ENCODE results near the gene AKAP6. TPM values are rescaled to one million over a fixed set of nuclear protein-coding genes. Genes with fewer than 3 reads are reported as not detected.

The AKAP6 gene
- total RNA-seq, 1 experiment from 2014 or later = 1.9 TPM

- Histone ChIP-seq H3K9ac (ENCODE audit: low read length) (no peak overlapping the region), H3K4me2 (ENCODE audit: low read length) (no peak overlapping the region), H4K20me1 (ENCODE audit: insufficient read depth) (no peaks in the 10 kb centered on the region), H3K27ac (ENCODE audit: low read depth, low read length) (no peak overlapping the region), H3K9me2 (ENCODE audit: insufficient read depth) (no peaks in the 10 kb centered on the region), H3K36me3 (ENCODE audit: control insufficient read depth in 1 of 2, insufficient read depth in 2 of 2, low read length in 2 of 2) (no peaks in the 10 kb centered on the region), H3K4me3 (replicated peaks in 1 of 2; ENCODE audit: low read depth in 1 of 2, low read length in 2 of 2) (no peak overlapping the region), H3K4me1 (ENCODE audit: control insufficient read depth in 1 of 2, insufficient read depth in 2 of 2, low read length in 2 of 2) (no peaks in the 10 kb centered on the region), H2AFZ (ENCODE audit: low read depth, low read length, poor library complexity, severe bottlenecking) (no peak overlapping the region), H3K79me2 (ENCODE audit: insufficient read depth, low read length) (no peaks in the 10 kb centered on the region), H3K9me3 (ENCODE audit: control insufficient read depth in 1 of 2, insufficient read depth in 1 of 2, low read depth in 1 of 2, low read length in 2 of 2) (no peaks in the 10 kb centered on the region), H3K27me3 (ENCODE audit: insufficient read depth, low read length) (no peaks in the 10 kb centered on the region)
- BruUV-seq (replicated peaks) = no TSS peak
- ChIA-PET POLR2A (no interaction called here), CTCF (no interaction called here), RAD21 (ENCODE audit: low non-redundant PET in 1 of 2, low total read pairs in 2 of 2, uncharacterized antibody in 2 of 2, unreplicated experiment in 2 of 2) (no interaction called here)
- no peak for TF ChIP-seq SP1 (IDR thresholded peaks at IDR 0.05; ENCODE audit: low read depth)
- TF ChIP-seq ELF1 (IDR thresholded peaks at IDR 0.05; ENCODE audit: borderline replicate concordance, low read depth) = no peak
- no peak for TF ChIP-seq CEBPB (IDR thresholded peaks at IDR 0.05; ENCODE audit: low read depth)
- TF ChIP-seq SRF (IDR thresholded peaks at IDR 0.05; ENCODE audit: low read depth) = no peak
- TF ChIP-seq RAD21 (IDR thresholded peaks at IDR 0.05; ENCODE audit: low read depth) = no peak
- TF ChIP-seq TCF7L2 (IDR thresholded peaks at IDR 0.05; ENCODE audit: borderline replicate concordance, extremely low read depth, insufficient read depth, insufficient read length) = no peak
- no peak for TF ChIP-seq ZNF274 (IDR thresholded peaks at IDR 0.05; ENCODE audit: low read depth, low read length)
- no peak for TF ChIP-seq POLR2AphosphoS5 (IDR thresholded peaks at IDR 0.05; ENCODE audit: low read depth, low read length)
- TF ChIP-seq EGR1 (IDR thresholded peaks at IDR 0.05; ENCODE audit: low read depth) = no peak
- intact Hi-C loops (cut with micrococcal nuclease) = no loop called here
- DNase-seq (ENCODE audit: low read depth, low spot score) (no peak), ATAC-seq (no peak)
Observed at GRCh38 chr14:32447371-32447770, 118.3 kb downstream of the AKAP6 start.

- H3K4me1 ChIP-seq (ENCODE audit: control insufficient read depth in 1 of 2, insufficient read depth in 2 of 2, low read length in 2 of 2) = no peaks in the 10 kb centered on the region
- no peak overlapping the region for H3K27ac ChIP-seq (ENCODE audit: low read depth, low read length)
- no peaks in the 10 kb centered on the region for H3K9me3 ChIP-seq (ENCODE audit: control insufficient read depth in 1 of 2, insufficient read depth in 1 of 2, low read depth in 1 of 2, low read length in 2 of 2)
- no peak for DNase-seq (ENCODE audit: low read depth, low spot score)
- intact Hi-C loops (cut with micrococcal nuclease) = no loop called here
- ChIA-PET CTCF (no interaction called here), POLR2A (no interaction called here), RAD21 (ENCODE audit: low non-redundant PET in 1 of 2, low total read pairs in 2 of 2, uncharacterized antibody in 2 of 2, unreplicated experiment in 2 of 2) (no interaction called here)
- no peaks in the 10 kb centered on the region for H4K20me1 ChIP-seq (ENCODE audit: insufficient read depth)
- no peak overlapping the region for H3K4me3 ChIP-seq (replicated peaks in 1 of 2; ENCODE audit: low read depth in 1 of 2, low read length in 2 of 2)
- no peaks in the 10 kb centered on the region for H3K9me2 ChIP-seq (ENCODE audit: insufficient read depth)
- H2AFZ ChIP-seq (ENCODE audit: low read depth, low read length, poor library complexity, severe bottlenecking) = no peak overlapping the region
- no peak for ATAC-seq
- H3K27me3 ChIP-seq (ENCODE audit: insufficient read depth, low read length) = no peaks in the 10 kb centered on the region
- no peak overlapping the region for H3K4me2 ChIP-seq (ENCODE audit: low read length)
- H3K9ac ChIP-seq (ENCODE audit: low read length) = no peak overlapping the region
- no peaks in the 10 kb centered on the region for H3K36me3 ChIP-seq (ENCODE audit: control insufficient read depth in 1 of 2, insufficient read depth in 2 of 2, low read length in 2 of 2)
- no peaks in the 10 kb centered on the region for H3K79me2 ChIP-seq (ENCODE audit: insufficient read depth, low read length)
- BruUV-seq (replicated peaks) = no TSS peak
- TF ChIP-seq CEBPB (IDR thresholded peaks at IDR 0.05; ENCODE audit: low read depth) (no peak), REST (IDR thresholded peaks at IDR 0.05; ENCODE audit: low read depth) (no peak), CBX3 (IDR thresholded peaks at IDR 0.05; ENCODE audit: low read depth) (no peak), RAD21 (IDR thresholded peaks at IDR 0.05; ENCODE audit: low read depth) (no peak), CTCF (IDR thresholded peaks at IDR 0.05 in 2 of 3, conservative IDR thresholded peaks at IDR 0.05 in 1 of 3; ENCODE audit: borderline replicate concordance in 1 of 3, insufficient read depth in 1 of 3, low read depth in 2 of 3, low read length in 2 of 3) (no peak), MAX (IDR thresholded peaks at IDR 0.05) (no peak), JUND (IDR thresholded peaks at IDR 0.05) (no peak), SRF (IDR thresholded peaks at IDR 0.05; ENCODE audit: low read depth) (no peak), TCF7L2 (IDR thresholded peaks at IDR 0.05; ENCODE audit: borderline replicate concordance, extremely low read depth, insufficient read depth, insufficient read length) (no peak), POLR2AphosphoS5 (IDR thresholded peaks at IDR 0.05; ENCODE audit: low read depth, low read length) (no peak), ELF1 (IDR thresholded peaks at IDR 0.05; ENCODE audit: borderline replicate concordance, low read depth) (no peak), ZFX (IDR thresholded peaks at IDR 0.05) (no peak), POLR2A (IDR thresholded peaks at IDR 0.05; ENCODE audit: borderline replicate concordance, extremely low read depth, insufficient read depth, insufficient read length) (no peak), ATF3 (IDR thresholded peaks at IDR 0.05) (no peak)
Observed at GRCh38 chr14:32449648-32450047, 120.5 kb downstream of the AKAP6 start.
